PC-9 (cell line): ENCODE measurements around the gene FSIP1.

Source experiments
- CTCF ChIP-seq: fragments of 200-600 bp; sonication (generic); conservative IDR thresholded peaks from 2 replicates; pipeline ENCODE4 v1.6.1; 2017; ENCODE audit warnings: mixed run types, antibody characterized with exemption, mild to moderate bottlenecking, moderate library complexity
- EZH2 ChIP-seq: fragments of 200-600 bp; sonication (generic); IDR thresholded peaks from 2 replicates; pipeline ENCODE4 v1.8.0; 2017; ENCODE audit warnings: antibody characterized with exemption, low read depth

- TF ChIP-seq CTCF = no peak
- TF ChIP-seq EZH2 = no peak
These were observed 140.5 kb downstream of the FSIP1 start for GRCh38 chr15:39642011-39642640.
